DND-41 (cell line): ENCODE results near the gene CYP1B1.

Source experiments
- CTCF ChIP-seq: IDR thresholded peaks from 2 replicates; pipeline ENCODE4 v1.5.1; 2012; ENCODE audit warnings: borderline replicate concordance, low read length, moderate library complexity, mild to moderate bottlenecking; ENCODE audit not compliant: poor library complexity, severe bottlenecking; ENCODE audit errors: extremely low read depth
- EZH2 ChIP-seq: IDR thresholded peaks from 3 replicates; pipeline ENCODE4 v1.6.1; 2012; ENCODE audit warnings: borderline replicate concordance, low read depth, mild to moderate bottlenecking, moderate library complexity, low read length, inconsistent platforms; ENCODE audit not compliant: severe bottlenecking

DNA sequence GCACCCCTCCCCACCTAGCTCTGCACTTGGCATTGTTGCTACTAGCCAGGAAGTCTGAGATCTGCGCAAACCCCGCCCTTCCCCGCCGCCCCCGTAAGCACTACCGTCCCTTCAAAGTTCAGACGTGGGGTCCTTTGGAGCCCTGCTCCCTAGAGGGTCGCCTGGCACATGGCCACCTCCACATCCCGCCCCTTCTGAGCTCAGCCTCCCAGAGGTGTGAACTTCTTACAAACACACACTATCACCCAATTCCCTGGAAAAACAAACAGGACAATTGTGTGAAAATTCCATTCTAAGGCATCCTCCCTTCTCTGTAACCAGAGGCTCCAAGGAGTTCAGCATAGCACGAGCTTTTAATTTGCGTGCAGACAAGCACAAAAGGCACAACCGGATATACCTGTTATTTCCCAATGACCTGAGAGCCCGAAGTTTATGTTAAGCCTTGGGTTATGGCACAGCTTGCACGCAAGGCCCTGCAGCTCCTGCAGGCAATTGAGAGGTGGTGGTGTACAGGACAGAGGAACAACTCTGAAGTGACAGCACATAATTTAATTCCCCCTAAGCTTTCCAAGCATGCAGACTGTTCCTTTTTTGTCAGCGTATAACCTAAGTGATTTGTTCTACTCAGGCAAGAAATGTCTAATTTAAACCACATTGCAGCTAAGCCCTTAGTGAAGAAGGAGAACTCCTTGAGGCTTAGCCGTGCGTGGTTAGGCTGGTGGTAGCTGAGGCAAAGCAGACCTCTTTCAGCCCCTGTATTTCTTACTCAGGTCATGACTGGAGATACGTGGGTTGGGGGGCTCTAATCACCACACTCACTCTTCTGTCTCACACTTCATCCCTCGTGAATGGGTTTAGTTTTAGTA, 20.3 kb upstream of the CYP1B1 start:
- no peak for TF ChIP-seq CTCF
- no peak for TF ChIP-seq EZH2
